BLaER1 (cell line): ENCODE results near the gene VSIR.

Source experiments
- H3K27ac ChIP-seq: shearing (Covaris generic); formaldehyde crosslinking; 2 replicates; pipeline ENCODE4 v1.8.1; 2022
- H3K27me3 ChIP-seq: shearing (Covaris generic); formaldehyde crosslinking; 2 replicates; pipeline ENCODE4 v1.8.1; 2022
- H3K36me3 ChIP-seq: shearing (Covaris generic); formaldehyde crosslinking; 2 replicates; pipeline ENCODE4 v1.8.1; 2022
- H3K4me1 ChIP-seq: shearing (Covaris generic); formaldehyde crosslinking; 2 replicates; pipeline ENCODE4 v1.8.1; 2022
- H3K4me2 ChIP-seq: shearing (Covaris generic); formaldehyde crosslinking; 2 replicates; pipeline ENCODE4 v1.8.1; 2022
- H3K4me3 ChIP-seq: shearing (Covaris generic); formaldehyde crosslinking; 2 replicates; pipeline ENCODE4 v1.8.1; 2022
- H3K9ac ChIP-seq: shearing (Covaris generic); formaldehyde crosslinking; 2 replicates; pipeline ENCODE4 v1.8.1; 2022
- H3K9me3 ChIP-seq: shearing (Covaris generic); formaldehyde crosslinking; 2 replicates; pipeline ENCODE4 v1.8.1; 2022
- H4K20me1 ChIP-seq: shearing (Covaris generic); formaldehyde crosslinking; 2 replicates; pipeline ENCODE4 v1.8.1; 2022
- Cebpa-rat ChIP-seq: shearing (Covaris generic); IDR thresholded peaks from 2 replicates; pipeline ENCODE4 v1.8.1; 2022

Gene VSIR

GRCh38 chr10:71700731-71701368, 72.5 kb downstream of the VSIR start:
- 0 out of 2 replicates have a peak overlapping the region, but pooled peaks have one; percentile 13 for H3K27ac ChIP-seq
- no peaks in the 10 kb centered on the region for H4K20me1 ChIP-seq
- H3K9me3 ChIP-seq: no peaks in the 10 kb centered on the region
- H3K36me3 ChIP-seq: no peaks in the 10 kb centered on the region
- H3K4me2 ChIP-seq: no peak overlapping the region
- no peak for TF ChIP-seq Cebpa-rat
- H3K4me3 ChIP-seq: no peak overlapping the region
- no peak overlapping the region; the same call in 1 of the 2 replicates for H3K9ac ChIP-seq
- no peaks in the 10 kb centered on the region for H3K27me3 ChIP-seq
- H3K4me1 ChIP-seq: peaks cover 26% of the 10 kb centered on the region

DNA sequence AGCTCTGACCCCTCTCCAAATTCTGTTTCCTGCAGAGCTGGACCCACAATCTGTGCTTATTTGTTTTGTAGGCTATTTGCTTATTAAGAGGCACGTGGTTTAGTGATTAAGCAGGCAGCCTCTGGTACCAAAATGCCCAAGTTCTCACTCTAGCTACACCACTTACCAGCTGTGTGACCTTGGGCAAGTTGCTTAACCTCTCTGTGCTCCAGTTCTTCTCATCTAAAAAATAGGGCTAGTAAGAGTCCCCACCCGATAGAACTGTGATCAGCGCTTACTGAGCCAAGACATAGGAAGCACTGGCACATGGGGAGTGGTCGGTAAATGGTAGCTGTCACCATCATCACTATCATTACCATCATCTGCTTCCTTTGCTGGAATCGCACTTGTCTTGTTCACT, 74.6 kb downstream of the VSIR start:
- H3K4me3 ChIP-seq: no peak overlapping the region
- H3K9me3 ChIP-seq: no peaks in the 10 kb centered on the region
- no peak for TF ChIP-seq Cebpa-rat
- H3K4me2 ChIP-seq: no peak overlapping the region
- H3K27me3 ChIP-seq: no peaks in the 10 kb centered on the region
- no peak overlapping the region for H3K9ac ChIP-seq
- H3K4me1 ChIP-seq: peaks cover 47% of the 10 kb centered on the region
- no peaks in the 10 kb centered on the region for H3K36me3 ChIP-seq
- H4K20me1 ChIP-seq: no peaks in the 10 kb centered on the region
- no peak overlapping the region for H3K27ac ChIP-seq

DNA sequence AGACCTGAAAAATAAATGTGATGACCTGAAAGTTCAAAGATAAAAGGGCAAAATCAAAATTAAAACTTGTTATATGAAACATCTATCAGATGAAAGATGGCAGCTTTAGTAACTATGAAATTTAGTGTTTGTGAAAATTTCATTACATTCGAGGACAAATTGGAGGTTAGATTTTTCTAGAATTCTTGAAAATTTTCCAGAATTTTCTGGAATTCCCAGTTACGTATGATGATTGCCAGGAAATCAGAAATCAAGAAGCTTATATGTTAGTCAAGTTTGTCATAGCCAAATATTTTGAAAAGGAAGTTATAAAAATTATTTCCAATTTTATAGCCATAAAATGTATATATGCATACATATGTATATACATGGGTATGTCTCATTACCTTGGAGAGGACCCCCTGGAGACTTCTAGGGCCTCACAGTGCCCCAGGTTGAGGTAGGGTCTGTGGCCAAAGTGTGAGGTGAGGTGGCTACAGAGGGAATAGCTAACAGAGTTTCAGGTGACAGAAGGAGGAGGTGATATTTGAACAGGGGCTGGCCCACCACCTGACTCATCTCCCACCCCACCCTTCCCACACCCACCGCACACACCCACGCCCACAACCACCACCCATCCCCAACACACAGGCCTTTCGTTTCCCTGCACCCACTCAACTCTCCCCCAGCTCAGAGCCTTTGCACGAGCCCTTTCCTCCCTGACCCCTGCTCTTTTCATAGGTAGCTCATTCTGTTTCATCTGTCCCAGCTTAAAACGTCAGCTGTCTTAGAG, 75.2 kb downstream of the VSIR start:
- no peaks in the 10 kb centered on the region for H3K9me3 ChIP-seq
- no peaks in the 10 kb centered on the region for H4K20me1 ChIP-seq
- H3K4me2 ChIP-seq: no peak overlapping the region
- H3K36me3 ChIP-seq: no peaks in the 10 kb centered on the region
- H3K27me3 ChIP-seq: no peaks in the 10 kb centered on the region
- no peak overlapping the region for H3K4me3 ChIP-seq
- no peak overlapping the region for H3K27ac ChIP-seq
- TF ChIP-seq Cebpa-rat: no peak
- peaks cover 53% of the 10 kb centered on the region for H3K4me1 ChIP-seq
- no peak overlapping the region for H3K9ac ChIP-seq
